DND-41 (cell line): ENCODE measurements around the gene SETBP1.

Experiments
- CTCF ChIP-seq: IDR thresholded peaks from 2 replicates; pipeline ENCODE4 v1.5.1; 2012; ENCODE audit warnings: borderline replicate concordance, low read length, moderate library complexity, mild to moderate bottlenecking; ENCODE audit not compliant: poor library complexity, severe bottlenecking; ENCODE audit errors: extremely low read depth
- EZH2 ChIP-seq: IDR thresholded peaks from 3 replicates; pipeline ENCODE4 v1.6.1; 2012; ENCODE audit warnings: borderline replicate concordance, low read depth, mild to moderate bottlenecking, moderate library complexity, low read length, inconsistent platforms; ENCODE audit not compliant: severe bottlenecking

- TF ChIP-seq CTCF (no peak), EZH2 (no peak)
These were observed 7.3 kb upstream of the SETBP1 start for GRCh38 chr18:44673256-44673880.
